Liver (tissue), 9 donors: ENCODE measurements around the gene HCN2. TPM values are rescaled to one million over a fixed set of nuclear protein-coding genes. Genes with fewer than 3 reads are reported as not detected.

ENCODE experiments used
- DNase-seq: peaks from one replicate; pipeline ENCODE4 v3.0.0-alpha.2; 2017; ENCODE audit warnings: low spot score
- H3K27ac ChIP-seq, 2 donors: one replicate each; pipeline ENCODE4 v1.7.0; 2013; ENCODE audit warnings: inconsistent platforms in 2 of 2, low read length in 2 of 2, control low read depth in 1 of 2, low read depth in 1 of 2, mild to moderate bottlenecking in 1 of 2
- H3K27me3 ChIP-seq, 4 donors: one replicate each; pipeline versions ENCODE4 v1.6.1 to v1.7.0; 2013; ENCODE audit warnings: low read length in 3 of 4, inconsistent platforms in 1 of 4, mild to moderate bottlenecking in 1 of 4, moderate library complexity in 1 of 4; ENCODE audit not compliant: control insufficient read depth in 4 of 4, insufficient read depth in 4 of 4
- H3K36me3 ChIP-seq, 4 donors: one replicate each; pipeline versions ENCODE4 v1.6.1 to v1.7.0; 2013; ENCODE audit warnings: low read length in 3 of 4, mild to moderate bottlenecking in 3 of 4, low read depth in 1 of 4, moderate library complexity in 1 of 4; ENCODE audit not compliant: control insufficient read depth in 4 of 4, insufficient read depth in 3 of 4
- H3K4me1 ChIP-seq, 4 donors: one replicate each; pipeline versions ENCODE4 v1.6.1 to v1.7.0; 2013; ENCODE audit warnings: low read length in 3 of 4, mild to moderate bottlenecking in 3 of 4, moderate library complexity in 1 of 4; ENCODE audit not compliant: control insufficient read depth in 4 of 4, insufficient read depth in 4 of 4
- H3K4me3 ChIP-seq, 3 donors: one replicate each; pipeline versions ENCODE4 v1.6.1 to v1.7.0; 2013; ENCODE audit warnings: low read length in 3 of 3, control low read depth in 1 of 3, low read depth in 1 of 3, mild to moderate bottlenecking in 1 of 3
- H3K9ac ChIP-seq, 2 donors: one replicate each; pipeline ENCODE4 v1.7.0; 2013; ENCODE audit warnings: low read length in 2 of 2, mild to moderate bottlenecking in 2 of 2, moderate library complexity in 2 of 2, control low read depth in 1 of 2, low read depth in 1 of 2
- H3K9me3 ChIP-seq, 4 donors: one replicate each; pipeline versions ENCODE4 v1.6.1 to v1.7.0; 2013; ENCODE audit warnings: low read length in 3 of 4; ENCODE audit not compliant: control insufficient read depth in 4 of 4
- EGR1 ChIP-seq, 2 donors: IDR thresholded peaks; 2 replicates each; pipeline ENCODE4 v1.6.1; 2016 to 2018; ENCODE audit warnings: antibody characterized with exemption in 2 of 2, low read depth in 2 of 2
- FOXA1 ChIP-seq: IDR thresholded peaks from 2 replicates; pipeline ENCODE4 v1.6.1; 2016; ENCODE audit warnings: antibody characterized with exemption
- FOXA2 ChIP-seq: IDR thresholded peaks from 2 replicates; pipeline ENCODE4 v1.6.1; 2016; ENCODE audit warnings: antibody characterized with exemption
- GABPA ChIP-seq, 2 donors: IDR thresholded peaks in 1 of 2; conservative IDR thresholded peaks in 1 of 2; 2 replicates each; pipeline ENCODE4 v1.6.1; 2016; ENCODE audit warnings: antibody characterized with exemption in 2 of 2, mild to moderate bottlenecking in 1 of 2, moderate library complexity in 1 of 2
- HNF4A ChIP-seq, 2 donors: conservative IDR thresholded peaks; 2 replicates each; pipeline ENCODE4 v1.6.1; 2016; ENCODE audit warnings: antibody characterized with exemption in 2 of 2, mild to moderate bottlenecking in 2 of 2
- HNF4G ChIP-seq: IDR thresholded peaks from 2 replicates; pipeline ENCODE4 v1.6.1; 2016; ENCODE audit warnings: antibody characterized with exemption
- JUND ChIP-seq, 2 donors: IDR thresholded peaks; 2 replicates each; pipeline ENCODE4 v1.6.1; 2016; ENCODE audit warnings: antibody characterized with exemption in 2 of 2
- NR2F2 ChIP-seq: IDR thresholded peaks from 2 replicates; pipeline ENCODE4 v1.6.1; 2016; ENCODE audit warnings: antibody characterized with exemption
- RXRA ChIP-seq, 2 donors: IDR thresholded peaks; 2 replicates each; pipeline ENCODE4 v1.6.1; 2017 to 2018; ENCODE audit warnings: antibody characterized with exemption in 2 of 2, mild to moderate bottlenecking in 1 of 2
- SP1 ChIP-seq: IDR thresholded peaks from 2 replicates; pipeline ENCODE4 v1.6.1; 2018; ENCODE audit warnings: antibody characterized with exemption, mild to moderate bottlenecking
- TAF1 ChIP-seq: conservative IDR thresholded peaks from 2 replicates; pipeline ENCODE4 v1.6.1; 2016; ENCODE audit warnings: antibody characterized with exemption, mild to moderate bottlenecking
- WGBS: extraction: QIAGEN DNeasy Blood & Tissue Kit; methylation state at CpG from one replicate; pipeline ENCODE4 v1.1.7; 2013; 5-methylcytosine and 5-hydroxymethylcytosine counted together
- polyA plus RNA-seq, 2 donors: library from polyadenylated mRNA; stranded (reverse) in 1 of 2; unstranded in 1 of 2; fragments of 200-250 nt in 1 of 2; fragments of >200 nt in 1 of 2; fragmentation: Nextera tagmentation in 1 of 2; extraction: Ambion mirVana in 1 of 2; gene quantifications; one replicate each; pipeline versions ENCODE4 v1.2.1 to v1.2.3, GENCODE V29; 2013 to 2015
- total RNA-seq, 2 donors: library from RNA; depleted of rRNA; stranded (reverse); fragments of >200 nt; gene quantifications; one replicate each; pipeline ENCODE4 v1.2.3, GENCODE V29; 2014
- TF ChIP-seq, protein P1 (sequence below): fragments of 150-350 bp; IDR thresholded peaks from 2 replicates; pipeline ENCODE4 v1.5.1; 2017; ENCODE audit warnings: improper control_type of control experiment, low read depth, low read length; ENCODE audit not compliant: missing input control
- TF ChIP-seq, protein P2 (sequence below): IDR thresholded peaks from 2 replicates; pipeline ENCODE4 v1.6.1; 2016; ENCODE audit warnings: antibody characterized with exemption
- TF ChIP-seq, protein P3 (sequence below): IDR thresholded peaks from 2 replicates; pipeline ENCODE4 v1.6.1; 2016; ENCODE audit warnings: antibody characterized with exemption
- TF ChIP-seq, protein P4 (sequence below): IDR thresholded peaks from 2 replicates; pipeline ENCODE4 v1.6.1; 2016; ENCODE audit warnings: antibody characterized with exemption
- TF ChIP-seq, protein P5 (sequence below): IDR thresholded peaks from 2 replicates; pipeline ENCODE4 v1.6.1; 2016; ENCODE audit warnings: antibody characterized with exemption, mild to moderate bottlenecking
- donor health status: healthy.
- donor health status: healthy.
- donor health status: healthy.
- donor health status: healthy.
- donor health status: healthy.

The HCN2 gene
- total and polyA plus RNA-seq, 4 donors, result 0.05 to 0.17 (median 0.13) TPM; not detected in 1

DNA sequence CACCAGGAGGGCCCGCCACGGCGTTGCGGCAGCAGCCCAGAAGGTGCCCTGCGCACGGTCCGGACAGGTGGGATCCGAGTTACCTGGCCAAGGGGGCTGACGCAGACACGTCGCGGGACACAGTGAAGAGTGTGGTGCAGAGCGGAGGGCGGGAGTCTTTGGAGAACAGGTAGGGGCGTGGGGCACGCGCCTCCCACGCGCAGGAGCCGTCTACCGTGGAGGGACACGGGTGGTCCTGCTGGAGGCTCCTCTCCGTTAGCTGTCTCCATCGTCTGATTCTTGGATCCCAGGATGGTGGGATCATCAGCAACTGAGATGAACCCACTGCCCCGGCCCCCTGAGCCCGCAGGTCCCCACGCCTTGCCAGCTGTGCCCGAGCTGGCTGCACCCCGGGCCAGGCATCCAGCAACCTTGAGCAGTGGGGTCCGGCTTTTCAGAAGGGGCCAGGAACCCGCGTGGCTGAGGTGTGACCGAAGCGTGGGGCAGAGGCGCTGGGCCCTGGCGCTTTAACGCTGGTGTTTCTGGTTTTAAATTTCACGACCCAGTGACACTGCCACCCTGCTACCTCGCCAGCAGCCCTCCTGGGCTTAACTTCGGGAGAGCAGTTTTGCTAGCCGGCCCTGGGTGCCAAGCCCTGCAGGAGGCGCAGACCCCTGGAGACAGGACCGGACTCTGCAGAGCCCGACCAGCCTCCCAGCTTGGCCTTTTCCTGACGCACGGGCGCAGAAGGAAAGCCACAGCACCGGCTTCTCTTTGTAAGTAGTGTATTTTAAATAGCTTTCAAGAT is 57.3 kb downstream of the HCN2 start:
- no peaks in the 10 kb centered on the region for H3K27me3 ChIP-seq
- TF ChIP-seq JUND (IDR thresholded peaks at IDR 0.05), result no peak
- no peak for TF ChIP-seq HNF4G
- TF ChIP-seq, protein P1, sequence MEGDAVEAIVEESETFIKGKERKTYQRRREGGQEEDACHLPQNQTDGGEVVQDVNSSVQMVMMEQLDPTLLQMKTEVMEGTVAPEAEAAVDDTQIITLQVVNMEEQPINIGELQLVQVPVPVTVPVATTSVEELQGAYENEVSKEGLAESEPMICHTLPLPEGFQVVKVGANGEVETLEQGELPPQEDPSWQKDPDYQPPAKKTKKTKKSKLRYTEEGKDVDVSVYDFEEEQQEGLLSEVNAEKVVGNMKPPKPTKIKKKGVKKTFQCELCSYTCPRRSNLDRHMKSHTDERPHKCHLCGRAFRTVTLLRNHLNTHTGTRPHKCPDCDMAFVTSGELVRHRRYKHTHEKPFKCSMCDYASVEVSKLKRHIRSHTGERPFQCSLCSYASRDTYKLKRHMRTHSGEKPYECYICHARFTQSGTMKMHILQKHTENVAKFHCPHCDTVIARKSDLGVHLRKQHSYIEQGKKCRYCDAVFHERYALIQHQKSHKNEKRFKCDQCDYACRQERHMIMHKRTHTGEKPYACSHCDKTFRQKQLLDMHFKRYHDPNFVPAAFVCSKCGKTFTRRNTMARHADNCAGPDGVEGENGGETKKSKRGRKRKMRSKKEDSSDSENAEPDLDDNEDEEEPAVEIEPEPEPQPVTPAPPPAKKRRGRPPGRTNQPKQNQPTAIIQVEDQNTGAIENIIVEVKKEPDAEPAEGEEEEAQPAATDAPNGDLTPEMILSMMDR, result no peak
- TF ChIP-seq, protein P2, sequence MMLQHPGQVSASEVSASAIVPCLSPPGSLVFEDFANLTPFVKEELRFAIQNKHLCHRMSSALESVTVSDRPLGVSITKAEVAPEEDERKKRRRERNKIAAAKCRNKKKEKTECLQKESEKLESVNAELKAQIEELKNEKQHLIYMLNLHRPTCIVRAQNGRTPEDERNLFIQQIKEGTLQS, result no peak
- TF ChIP-seq RXRA (IDR thresholded peaks at IDR 0.05), result no peak
- TF ChIP-seq FOXA2, result no peak
- TF ChIP-seq, protein P3, sequence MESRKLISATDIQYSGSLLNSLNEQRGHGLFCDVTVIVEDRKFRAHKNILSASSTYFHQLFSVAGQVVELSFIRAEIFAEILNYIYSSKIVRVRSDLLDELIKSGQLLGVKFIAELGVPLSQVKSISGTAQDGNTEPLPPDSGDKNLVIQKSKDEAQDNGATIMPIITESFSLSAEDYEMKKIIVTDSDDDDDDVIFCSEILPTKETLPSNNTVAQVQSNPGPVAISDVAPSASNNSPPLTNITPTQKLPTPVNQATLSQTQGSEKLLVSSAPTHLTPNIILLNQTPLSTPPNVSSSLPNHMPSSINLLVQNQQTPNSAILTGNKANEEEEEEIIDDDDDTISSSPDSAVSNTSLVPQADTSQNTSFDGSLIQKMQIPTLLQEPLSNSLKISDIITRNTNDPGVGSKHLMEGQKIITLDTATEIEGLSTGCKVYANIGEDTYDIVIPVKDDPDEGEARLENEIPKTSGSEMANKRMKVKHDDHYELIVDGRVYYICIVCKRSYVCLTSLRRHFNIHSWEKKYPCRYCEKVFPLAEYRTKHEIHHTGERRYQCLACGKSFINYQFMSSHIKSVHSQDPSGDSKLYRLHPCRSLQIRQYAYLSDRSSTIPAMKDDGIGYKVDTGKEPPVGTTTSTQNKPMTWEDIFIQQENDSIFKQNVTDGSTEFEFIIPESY, result no peak
- no peak overlapping the region for H3K27ac ChIP-seq
- H3K4me1 ChIP-seq, result no peaks in the 10 kb centered on the region
- no peaks in the 10 kb centered on the region for H3K9me3 ChIP-seq
- H3K36me3 ChIP-seq, result peaks cover 6 to 49% (median 26%) of the 10 kb centered on the region in 4 donors
- H3K4me3 ChIP-seq, result no peak overlapping the region
- 97% methylated on average over 48 of the region's 48 CpGs for WGBS
- no peak overlapping the region for H3K9ac ChIP-seq
- no peak for DNase-seq

DNA sequence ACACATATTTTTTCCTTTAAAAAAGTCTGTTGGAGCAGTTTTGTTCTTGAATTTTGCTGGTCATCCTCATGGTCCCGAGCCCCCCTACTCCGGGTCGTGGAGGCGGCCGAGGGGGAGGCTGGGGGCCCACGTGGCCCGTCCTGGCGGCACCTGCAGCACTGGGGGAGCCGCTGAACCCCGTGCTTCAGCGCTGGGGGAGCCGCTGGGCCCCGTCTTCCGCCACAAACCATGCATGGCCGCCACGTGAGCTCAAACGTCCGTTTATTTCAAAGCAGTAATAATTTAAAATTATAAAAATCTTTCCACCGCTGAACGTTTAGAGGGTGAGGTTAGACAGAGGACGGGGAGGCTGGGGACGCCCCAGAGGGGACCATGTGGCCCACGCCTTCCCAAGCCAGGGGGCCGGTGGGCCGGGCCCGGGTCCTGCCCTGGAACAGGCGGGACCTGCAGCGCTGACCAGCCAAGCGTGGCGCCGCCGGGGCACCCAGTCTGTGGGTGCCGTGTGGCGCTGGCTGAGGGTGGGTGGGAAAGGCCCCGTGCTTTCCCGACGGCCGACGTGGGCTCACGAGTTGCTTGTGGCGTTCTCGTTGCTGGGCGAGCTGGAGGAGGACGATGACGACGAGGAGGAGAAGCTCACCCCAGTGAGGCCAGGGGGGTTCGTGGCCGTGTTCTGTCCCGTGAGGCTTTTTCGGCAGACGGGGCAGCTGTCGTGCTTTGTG is 58.0 kb downstream of the HCN2 start:
- WGBS, result 96% methylated on average over 52 of the region's 52 CpGs
- Histone ChIP-seq H3K27me3 (no peaks in the 10 kb centered on the region), H3K27ac (no peak overlapping the region), H3K4me1 (no peaks in the 10 kb centered on the region), H3K4me3 (no peak overlapping the region), H3K9ac (no peak overlapping the region), H3K36me3 (peaks cover 6 to 56% (median 27%) of the 10 kb centered on the region in 4 donors), H3K9me3 (no peaks in the 10 kb centered on the region)
- no peak for DNase-seq
- no peak for TF ChIP-seq JUND (IDR thresholded peaks at IDR 0.05)
- TF ChIP-seq GABPA (IDR thresholded peaks at IDR 0.05 in 1 of 2, conservative IDR thresholded peaks at IDR 0.05 in 1 of 2), result no peak
- TF ChIP-seq NR2F2, result no peak
- TF ChIP-seq TAF1, result no peak
- no peak for TF ChIP-seq RXRA (IDR thresholded peaks at IDR 0.05)
- TF ChIP-seq, protein P2, result no peak
- TF ChIP-seq HNF4A (conservative IDR thresholded peaks at IDR 0.05), result no peak
- no peak for TF ChIP-seq HNF4G
- no peak for TF ChIP-seq SP1
- no peak for TF ChIP-seq FOXA1
- TF ChIP-seq, protein P1, result no peak
- TF ChIP-seq, protein P4, sequence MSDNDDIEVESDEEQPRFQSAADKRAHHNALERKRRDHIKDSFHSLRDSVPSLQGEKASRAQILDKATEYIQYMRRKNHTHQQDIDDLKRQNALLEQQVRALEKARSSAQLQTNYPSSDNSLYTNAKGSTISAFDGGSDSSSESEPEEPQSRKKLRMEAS, result no peak
- TF ChIP-seq EGR1 (IDR thresholded peaks at IDR 0.05; ENCODE audit: low read depth in 2 of 2), result no peak
- TF ChIP-seq, protein P5, sequence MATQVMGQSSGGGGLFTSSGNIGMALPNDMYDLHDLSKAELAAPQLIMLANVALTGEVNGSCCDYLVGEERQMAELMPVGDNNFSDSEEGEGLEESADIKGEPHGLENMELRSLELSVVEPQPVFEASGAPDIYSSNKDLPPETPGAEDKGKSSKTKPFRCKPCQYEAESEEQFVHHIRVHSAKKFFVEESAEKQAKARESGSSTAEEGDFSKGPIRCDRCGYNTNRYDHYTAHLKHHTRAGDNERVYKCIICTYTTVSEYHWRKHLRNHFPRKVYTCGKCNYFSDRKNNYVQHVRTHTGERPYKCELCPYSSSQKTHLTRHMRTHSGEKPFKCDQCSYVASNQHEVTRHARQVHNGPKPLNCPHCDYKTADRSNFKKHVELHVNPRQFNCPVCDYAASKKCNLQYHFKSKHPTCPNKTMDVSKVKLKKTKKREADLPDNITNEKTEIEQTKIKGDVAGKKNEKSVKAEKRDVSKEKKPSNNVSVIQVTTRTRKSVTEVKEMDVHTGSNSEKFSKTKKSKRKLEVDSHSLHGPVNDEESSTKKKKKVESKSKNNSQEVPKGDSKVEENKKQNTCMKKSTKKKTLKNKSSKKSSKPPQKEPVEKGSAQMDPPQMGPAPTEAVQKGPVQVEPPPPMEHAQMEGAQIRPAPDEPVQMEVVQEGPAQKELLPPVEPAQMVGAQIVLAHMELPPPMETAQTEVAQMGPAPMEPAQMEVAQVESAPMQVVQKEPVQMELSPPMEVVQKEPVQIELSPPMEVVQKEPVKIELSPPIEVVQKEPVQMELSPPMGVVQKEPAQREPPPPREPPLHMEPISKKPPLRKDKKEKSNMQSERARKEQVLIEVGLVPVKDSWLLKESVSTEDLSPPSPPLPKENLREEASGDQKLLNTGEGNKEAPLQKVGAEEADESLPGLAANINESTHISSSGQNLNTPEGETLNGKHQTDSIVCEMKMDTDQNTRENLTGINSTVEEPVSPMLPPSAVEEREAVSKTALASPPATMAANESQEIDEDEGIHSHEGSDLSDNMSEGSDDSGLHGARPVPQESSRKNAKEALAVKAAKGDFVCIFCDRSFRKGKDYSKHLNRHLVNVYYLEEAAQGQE, result no peak
- TF ChIP-seq, protein P3, result no peak
